Stimulated activated CD8-positive, alpha-beta memory T cell treated with anti-CD3 and anti-CD28 coated beads, Interleukin-15, amount 100 ng/mL, for 1 hour (primary cell): Measurements from ENCODE around the gene CRISPLD2.

Source experiments
- DNase-seq: peaks from one replicate; pipeline ENCODE4 v3.0.0-alpha.2; 2020; ENCODE audit warnings: low read depth

CRISPLD2 gene

DNA sequence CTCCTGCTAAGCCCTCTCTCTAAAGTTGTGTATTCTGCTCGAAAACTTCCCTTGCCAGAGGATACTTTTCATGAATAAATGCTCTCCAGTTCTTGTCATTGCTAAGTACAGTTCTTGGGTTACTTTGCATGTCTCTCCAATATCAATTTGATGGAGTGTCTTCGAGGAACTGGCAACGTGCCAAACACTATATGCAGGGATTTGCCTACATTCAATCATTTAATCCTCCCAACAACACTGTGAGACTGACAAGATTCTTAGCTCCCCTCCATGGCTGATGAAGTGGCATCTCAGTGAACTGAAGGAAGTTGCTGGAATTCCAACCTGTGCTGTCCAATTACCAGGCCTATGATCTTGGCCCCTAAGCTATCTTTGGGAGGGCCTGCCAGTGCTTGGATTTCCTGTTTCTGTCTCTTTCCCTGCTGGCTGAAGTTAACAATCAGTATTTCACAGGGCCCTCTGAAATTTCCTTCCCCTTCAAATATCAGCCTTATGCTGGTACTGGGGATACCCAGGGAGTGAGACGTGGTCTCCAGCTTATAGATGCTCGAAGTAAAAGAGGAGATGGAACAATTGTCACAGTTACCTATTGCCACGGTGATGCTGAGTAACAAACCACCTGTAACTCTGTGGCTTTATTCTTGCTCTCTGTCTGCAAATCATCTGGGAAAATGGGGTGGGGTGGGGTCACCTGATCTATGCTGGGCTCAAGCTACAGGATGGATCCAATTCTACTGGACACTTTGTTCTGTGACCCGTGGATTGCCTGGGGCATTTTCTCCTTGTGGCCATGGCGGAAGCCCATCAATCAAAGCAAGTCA, 19.4 kb upstream of the CRISPLD2 start:
- DNase-seq = no peak

DNA sequence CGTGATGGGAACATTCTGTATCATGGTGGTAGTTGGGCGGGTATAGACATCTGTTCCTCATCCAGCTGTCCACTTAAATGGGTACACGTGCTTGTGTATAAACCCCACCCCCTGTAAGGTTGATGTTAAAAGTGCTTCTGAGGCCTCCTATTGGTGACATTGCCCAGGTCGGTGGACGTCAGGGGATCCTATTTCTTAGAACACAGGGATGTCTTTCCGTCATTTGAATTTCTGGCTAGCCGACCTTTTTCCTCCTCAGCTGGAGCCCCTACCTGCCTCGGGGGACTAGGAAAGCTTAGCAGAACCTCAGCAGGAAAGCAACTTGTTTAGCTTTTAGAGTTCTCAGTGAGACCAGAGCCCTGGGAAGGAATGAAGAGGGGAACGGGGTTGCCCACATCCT, 16.6 kb upstream of the CRISPLD2 start:
- DNase-seq = no peak

DNA sequence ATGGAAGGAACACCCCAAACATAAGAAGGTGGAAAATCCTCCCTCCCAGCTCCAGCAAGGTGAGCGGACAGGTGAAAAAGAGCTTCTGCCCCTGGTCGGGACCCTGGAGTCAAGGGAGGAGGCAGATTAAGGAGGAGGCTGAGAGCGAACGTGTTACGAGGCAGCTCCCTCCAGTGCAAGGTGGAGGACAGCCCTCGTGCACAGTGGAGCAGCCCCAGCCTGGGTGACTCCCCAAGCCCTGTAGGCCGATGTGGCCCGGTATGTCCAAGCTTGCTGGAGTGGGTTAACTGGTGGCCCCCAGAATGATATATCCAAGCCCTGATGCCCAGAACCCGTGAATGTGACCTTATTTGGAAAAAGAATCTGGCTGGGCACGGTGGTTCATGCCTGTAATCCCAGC, 15.5 kb upstream of the CRISPLD2 start:
- DNase-seq = no peak

DNA sequence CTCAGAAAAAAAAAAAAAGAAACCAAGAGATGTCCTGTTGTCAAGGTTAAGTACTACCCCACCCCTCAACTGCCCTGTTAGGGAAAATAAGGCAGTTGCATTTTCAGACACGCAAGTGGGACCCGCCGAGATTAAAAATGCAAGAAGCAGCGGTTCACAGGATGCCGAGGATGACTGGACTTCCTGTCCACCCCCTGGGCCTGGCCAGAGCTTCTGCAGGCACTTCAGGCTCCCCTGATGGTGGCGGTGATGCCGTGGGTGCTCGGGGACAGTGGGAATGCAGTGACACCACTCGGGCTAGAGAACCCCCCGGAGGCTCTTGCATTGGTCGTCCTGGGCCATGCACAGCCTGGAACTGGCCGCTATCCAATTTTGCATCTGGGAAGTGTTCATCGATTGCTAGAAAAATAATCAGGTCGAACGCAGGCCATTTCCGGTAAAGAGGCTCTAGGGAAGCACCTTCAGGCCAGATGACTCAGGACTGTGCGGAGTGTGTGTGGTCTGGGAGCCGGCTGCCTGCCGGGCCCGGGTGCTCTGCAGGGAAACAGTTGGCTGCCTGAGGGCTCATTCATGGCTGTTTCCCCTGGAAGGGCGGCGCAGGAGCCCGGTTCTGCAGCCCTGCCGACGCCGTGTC, 13.4 kb upstream of the CRISPLD2 start:
- no peak for DNase-seq

DNA sequence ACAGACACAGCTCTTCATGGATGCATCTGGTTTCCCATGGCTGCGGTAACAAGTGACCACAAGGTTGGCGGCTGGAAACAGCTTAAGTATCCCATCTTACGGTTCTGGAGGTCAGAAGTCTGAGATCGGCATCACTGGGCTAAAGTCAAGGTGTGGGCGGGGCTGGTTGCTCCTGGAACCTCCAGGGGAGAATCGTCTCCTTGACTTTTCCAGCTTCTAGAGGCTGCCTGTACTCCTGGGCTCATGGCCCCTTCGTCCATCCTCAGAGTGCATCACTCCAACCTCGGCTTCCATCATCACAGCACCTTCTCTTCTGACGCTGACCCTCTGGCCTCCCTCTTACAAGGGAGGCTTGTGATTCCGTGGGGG, 12.9 kb upstream of the CRISPLD2 start:
- no peak for DNase-seq

DNA sequence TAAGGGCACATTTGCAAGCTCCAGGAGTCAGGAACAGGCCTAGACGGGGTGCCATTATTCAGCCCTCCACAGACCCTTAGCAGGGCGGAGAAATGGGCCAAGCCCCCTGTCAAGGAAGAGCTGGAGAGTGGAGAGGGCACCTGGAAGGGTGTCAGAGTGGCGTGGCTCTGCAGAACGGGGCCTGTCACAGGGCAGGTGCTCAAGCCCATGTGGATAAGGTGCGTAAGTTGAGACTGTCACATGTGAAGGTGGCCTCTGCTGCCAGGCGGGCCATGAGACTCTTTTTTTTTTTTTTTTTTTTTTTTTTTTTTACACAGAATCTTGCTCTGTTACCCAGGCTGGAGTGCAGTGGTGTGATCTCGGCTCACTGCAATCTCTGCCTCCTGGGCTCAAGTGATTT, 12.0 kb upstream of the CRISPLD2 start:
- no peak for DNase-seq

DNA sequence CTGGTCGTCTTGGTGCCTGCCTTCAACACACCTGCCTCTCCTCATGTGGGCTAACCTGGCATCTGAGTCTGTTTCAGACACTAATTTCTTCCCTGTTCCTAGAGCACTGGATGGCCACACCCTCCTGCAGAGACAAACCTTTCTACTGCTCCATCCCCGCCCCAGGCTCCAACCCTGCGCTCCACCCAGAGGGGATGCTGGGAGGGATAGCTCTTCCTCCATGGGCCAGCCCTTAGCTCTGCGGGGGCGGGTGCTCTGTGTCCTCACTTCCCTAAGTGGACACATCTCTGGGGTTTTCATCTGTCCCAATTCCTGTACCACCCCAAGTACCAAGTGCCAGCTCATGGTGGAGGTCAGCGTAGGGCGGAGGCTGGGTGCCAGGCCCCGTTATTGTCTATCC, 11.0 kb upstream of the CRISPLD2 start:
- no peak for DNase-seq

DNA sequence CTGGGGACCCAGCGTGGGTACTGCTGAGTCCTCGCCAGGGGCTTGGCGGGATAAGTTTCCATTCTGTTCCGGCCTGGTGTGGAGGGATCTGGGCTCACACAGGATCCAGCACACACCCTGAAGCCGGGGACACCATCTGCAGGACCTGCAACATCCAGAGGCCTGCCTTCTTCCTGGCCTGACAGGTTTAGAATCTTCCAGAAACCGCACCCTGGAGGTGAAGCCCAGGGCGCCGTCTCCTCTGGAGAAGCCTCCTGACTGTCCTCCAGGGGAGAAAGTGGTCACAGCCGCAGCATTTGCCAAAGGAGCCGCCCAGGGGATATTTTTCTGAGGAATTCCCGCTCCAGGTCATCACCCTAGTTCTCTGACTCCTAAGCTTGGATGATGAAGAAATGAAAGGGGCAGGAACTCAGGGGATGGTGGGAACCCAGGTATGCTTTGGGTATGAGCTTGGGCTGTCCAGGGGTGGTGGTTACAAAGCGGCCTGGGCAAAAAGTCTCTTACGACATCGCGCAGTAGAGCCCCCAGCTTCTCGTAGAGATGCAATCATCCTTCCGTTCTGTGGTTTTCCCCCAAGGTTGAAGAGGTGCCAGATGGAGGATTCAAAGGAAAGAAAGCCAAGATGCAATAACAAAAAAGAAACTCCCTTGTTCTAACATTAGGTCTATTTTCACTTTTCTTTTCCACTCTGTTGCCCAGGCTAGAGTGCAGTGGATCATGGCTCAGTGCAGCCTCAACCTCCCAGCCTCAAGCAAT, 9.1 kb upstream of the CRISPLD2 start:
- no peak for DNase-seq

DNA sequence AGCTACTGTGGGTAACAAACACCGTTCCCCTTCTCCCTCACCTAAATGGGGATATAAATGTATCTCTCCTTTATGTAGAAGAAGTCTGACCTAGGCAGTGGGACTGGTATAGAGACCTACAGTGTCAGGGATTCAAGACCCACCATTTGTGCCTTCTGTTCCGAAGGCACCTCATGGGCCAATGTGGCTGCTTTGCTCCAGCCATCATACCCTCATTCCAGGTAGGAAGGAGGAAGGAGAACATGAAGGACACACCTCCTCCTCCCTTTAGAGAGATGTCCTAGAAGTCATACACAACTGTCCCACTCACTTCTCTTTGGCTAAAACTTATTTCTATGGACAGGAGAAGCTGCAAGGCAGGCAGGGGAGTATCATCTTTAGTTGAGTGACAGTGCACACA, 8.3 kb upstream of the CRISPLD2 start:
- DNase-seq = no peak

DNA sequence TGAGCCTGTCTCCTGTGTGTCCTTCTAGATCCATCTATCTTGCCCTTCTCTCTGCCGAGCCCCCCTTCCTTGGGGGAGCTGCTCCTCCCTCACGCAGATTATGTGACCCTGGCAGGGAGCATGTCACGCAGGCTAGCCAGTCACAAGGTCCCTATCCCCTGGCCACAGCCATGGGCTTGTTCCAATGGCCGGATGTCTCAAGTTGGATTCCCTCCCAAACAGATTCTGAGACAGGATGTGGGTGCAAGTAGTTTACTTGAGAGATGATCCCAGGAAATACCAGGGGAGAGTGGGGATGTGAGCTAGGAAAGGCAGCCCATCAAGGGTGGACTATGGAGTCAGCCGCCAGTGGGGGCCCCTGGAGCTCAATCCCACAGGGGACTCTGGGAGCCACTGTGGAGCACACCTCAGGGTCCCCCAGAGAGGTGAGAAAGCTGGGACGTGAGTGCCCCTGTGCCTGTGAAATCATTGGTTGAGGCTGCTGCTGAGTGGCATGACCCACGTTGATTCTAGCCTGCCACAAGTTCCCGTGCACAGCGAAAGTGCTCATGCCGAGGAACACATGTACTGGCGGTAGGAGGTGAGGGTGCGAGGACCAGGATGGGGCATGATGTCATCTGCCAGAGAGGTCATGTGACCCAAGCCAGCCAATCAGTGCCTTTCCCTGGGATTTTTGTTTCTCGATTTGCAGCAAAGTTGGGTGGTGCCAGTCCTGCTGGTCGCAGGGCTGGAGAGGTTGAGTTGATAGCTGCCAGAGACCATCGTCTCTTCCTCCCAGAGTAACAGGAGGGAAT, 6.4 kb upstream of the CRISPLD2 start:
- DNase-seq = no peak

DNA sequence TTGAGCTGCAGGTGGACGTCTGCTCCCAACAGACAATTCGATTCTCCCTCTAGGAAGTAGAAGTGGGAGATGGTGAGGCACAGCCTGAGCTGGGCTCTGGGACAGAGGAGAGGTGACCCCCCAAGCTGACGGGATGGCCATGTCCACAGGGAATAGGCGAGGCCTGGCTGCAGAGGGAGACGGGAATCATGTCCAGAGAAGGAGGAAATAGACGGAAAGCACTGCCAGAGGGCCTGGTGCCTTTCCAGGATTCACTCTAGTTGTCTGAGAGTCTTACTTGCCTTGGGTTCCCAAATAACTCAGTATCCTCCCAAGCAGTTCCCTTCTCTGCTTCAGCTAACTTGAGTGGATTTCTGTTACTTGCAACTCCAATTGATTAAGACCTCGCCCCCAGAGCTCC, 4.3 kb upstream of the CRISPLD2 start:
- no peak for DNase-seq

DNA sequence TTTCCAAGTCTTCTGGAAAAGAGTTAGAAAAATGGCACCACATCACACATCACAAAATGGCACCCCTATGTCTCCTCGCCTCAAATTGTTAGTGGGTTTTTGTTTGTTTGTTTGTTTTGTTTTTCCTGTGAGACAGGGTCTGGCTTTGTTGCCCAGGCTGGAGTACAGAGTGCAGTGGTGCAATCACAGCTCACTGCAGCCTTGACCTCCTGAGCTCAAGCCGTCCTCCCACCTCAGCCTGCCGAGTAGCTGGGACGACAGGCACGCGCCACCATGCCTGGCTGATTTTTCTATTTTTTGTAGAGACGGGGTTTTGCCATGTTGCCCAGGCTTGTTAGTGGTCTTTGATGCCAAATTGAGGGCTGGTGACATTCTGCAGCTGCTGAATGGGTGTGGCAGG, 3.8 kb upstream of the CRISPLD2 start:
- DNase-seq = no peak

DNA sequence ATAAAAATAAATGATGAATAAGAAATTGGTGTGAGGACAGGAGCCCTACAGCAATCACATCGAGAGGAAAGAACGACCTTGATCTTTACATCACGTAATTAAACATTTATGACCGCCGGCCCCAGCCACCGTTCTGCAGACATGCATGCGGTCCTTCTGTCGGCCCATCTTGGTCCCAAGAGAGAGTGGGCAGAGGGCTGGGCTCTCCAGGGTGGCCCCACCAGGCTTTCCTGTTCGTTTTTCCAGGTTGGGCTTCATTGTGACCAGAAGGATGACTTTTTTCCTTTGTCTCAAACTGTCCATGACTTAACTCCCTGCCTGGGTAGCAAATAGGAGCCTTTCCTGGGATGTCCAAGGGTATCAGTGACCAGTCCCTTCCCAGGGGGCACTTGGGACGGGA, 3.3 kb upstream of the CRISPLD2 start:
- DNase-seq = no peak

DNA sequence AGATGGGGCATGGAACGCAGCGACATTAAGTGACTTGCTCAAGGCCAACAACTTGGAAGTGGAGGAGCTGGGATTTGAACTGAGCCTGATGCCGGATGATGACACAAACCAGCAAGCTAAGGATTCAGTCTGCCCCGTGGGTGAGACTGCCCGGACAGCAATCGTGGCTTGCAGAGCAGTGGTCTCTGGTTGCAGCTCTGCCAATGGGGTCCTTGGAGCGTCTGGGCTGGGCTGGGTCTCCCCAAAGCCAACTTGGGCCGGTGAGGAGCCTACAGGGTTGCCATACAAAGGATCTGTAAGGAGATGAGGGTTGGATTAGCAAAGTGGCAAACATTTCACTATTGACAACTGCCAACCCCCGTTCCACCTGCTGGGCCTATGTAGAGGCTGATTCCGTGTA, 2.6 kb upstream of the CRISPLD2 start:
- DNase-seq = no peak

DNA sequence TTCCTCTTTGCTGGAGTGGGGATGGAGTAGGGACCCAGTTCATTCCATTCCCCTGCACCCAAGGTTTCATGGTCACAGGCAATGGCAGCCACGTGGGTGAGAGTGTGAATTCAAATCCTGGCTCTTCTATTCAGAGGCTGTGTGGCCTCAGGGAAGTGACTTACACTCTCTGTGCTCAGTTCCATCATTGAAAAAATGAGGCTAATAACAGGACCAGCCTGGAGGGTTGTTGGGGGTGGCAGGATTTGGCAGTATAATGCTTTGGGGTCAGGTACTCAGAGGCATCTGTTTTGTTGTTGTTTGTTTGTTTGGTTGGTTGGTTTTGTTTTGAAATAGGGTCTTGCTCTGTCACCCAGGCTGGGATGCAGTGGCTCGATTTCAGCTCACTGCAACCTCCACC, 2.2 kb upstream of the CRISPLD2 start:
- no peak for DNase-seq

DNA sequence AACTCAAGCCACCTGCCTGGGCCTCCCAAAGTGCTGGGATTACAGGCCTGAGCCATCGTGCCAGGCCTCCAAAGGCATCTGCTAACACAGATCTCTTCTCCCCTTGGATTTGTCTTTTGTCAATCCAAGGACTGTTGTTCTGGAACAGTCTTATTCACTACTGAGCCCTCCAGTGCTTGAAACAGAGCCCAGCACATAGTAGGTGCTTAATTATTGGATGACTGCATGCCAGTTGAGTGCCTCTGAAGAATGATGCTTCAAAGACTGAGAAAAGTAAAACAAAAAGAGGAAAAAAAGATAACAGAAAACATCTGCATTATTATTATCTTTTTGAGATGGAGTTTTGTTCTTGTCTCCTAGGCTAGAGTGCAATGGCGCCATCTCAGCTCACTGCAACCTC, 1.7 kb upstream of the CRISPLD2 start:
- no peak for DNase-seq

DNA sequence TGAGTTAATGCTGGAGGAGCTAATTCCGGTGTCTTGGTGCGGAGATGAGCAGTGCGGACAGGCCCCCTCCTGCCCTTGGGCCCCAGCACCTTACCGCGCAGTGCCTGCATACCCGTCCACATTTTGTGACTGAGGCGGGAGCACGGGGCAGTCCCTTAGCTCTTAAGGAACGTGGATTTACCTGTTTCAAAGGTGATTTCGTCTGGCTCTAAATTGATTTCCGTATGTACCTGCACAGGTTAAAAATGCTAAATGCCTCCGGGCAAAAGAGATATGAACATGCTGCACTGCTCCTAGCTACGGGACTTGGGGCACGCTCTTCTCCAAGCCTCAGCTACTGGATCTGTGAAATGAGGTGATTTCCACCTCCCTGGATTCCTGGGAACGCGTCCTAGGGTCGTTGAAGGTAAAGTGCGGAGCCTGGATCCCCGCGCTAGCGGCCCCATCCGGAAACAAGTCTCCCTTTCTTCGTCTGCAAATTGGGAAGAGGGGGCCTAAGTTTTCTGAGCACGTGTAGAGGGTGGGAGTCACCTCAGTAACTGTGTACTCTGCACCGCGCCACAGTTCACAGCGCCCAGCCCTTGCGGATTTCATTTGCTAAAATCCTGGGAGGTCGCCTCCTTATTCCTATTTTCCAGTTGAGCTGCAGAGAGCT, 669 bp upstream of the CRISPLD2 start:
- DNase-seq = no peak

DNA sequence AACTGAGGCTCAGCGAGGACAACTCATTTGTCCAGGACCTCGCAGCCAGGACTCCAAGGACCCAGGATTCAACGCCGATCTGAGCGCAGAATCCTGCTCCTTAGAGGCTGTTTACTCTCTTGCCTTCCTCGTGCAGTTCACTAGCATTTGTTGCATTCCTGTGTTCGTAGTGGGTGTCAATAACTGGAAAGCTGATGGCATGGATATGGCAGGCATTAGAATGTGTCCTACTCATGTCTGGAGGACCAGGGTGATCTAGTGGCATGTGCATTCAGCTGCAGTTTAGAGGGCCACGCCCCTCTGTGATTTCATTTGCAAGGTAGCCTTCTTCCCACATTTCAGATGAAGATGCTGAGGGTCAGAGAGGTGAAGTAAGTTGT, 510 bp downstream of the CRISPLD2 start:
- DNase-seq = no peak

DNA sequence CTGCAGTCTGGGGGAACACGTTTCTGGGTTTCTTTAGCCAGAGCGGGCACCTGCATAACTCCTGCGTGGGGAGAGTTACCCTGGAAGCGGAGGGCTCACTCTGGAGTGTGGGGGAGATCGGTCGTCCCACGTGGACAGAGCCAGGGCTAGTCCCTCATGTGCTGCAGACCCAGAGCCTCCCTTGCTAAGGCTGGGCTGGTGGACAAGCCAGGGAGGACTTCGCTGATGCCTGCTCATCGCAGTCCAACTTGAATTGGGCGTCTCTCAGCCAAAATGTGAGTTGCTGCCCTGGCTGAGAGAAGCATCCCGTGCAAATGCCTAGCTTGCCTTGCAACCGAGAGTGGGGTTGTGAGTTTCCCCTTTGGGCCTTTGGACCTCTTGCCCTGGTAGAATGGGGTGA, 986 bp downstream of the CRISPLD2 start:
- no peak for DNase-seq

DNA sequence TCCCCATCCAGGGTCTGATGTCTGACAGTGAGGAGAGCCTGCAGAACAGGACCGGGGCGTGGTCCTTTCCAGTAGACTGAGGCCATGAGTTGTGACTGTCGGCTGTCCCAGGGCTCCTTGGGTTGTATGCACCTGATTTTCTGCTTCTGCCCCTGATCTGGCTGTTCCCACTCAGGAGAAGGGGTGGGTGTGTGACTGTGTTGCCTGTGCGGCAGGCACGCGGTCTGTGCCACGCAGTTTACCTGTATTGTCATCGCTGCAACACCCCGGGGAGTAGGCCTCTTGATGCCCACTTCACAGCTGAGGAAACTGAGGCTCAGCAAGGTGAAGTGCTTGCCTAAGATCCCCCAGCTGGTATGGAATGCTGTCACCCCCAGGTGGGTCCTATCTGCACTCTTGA, 1.4 kb downstream of the CRISPLD2 start:
- no peak for DNase-seq

DNA sequence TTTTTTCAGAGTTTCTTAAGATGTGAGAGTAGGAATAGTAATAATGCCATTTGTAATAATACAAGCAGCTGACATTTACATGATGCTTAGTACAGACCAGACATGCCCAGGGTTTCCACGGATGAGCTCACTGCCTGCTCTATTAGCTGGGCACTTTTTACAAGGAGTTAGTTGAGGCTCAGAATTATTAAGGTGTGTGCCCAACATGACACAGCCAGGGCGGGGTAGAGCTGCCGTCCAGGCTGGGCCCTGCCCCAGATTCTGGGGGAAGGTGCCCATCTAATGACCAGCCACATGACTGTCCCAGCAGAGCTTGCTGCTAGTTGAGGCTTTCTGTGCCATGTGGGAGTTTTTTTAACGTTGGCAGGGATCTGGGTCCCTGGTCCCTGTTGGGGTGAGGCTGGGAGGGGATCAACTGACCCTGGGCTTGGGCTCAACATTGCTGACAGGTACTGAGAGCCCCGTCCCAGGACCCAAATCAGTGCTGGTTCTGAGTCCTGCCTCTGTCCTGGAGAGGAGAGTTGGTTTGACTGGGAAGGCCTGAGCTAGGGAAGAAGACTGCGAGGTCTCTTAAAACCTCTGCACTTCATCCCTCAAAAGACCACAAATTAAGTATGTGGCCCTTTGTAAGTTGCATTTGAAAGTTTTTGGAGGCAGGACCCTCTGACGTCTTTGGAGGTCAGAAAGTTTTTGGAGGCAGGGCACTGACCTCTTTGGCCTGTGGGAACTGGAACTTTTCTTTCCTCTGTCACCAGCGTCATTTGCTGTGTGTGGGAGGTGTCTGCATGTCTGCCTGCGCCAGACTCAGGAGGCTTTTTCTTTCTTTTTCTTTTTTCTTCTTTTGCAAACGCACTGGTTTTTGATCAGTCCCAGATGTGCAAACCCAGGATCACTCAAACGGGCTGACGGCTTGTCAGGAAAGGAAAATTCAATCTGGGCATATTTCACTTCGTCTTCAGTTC, 2.2 kb downstream of the CRISPLD2 start:
- no peak for DNase-seq
